Endometrium (tissue), 2 donors: ENCODE measurements around the gene LILRB3.
"Not testable (repeated sequence)": the region's sequence is repeated elsewhere in the genome, so short reads cannot be mapped to it uniquely, and the experiment has no call there.

Experiments
- FAIRE-seq: peaks from 2 replicates; lab custom pipeline; 2012; peaks lifted over from hg19 to GRCh38; lab: Jason Lieb, UNC
- donor health status: control.
- donor health status: control.

Gene LILRB3

GRCh38 chr19:54242646-54243045 lies 19.8 kb upstream of the LILRB3 start, which contains the start of gene LILRA6:
Gene LILRA6 (minus strand): TSS chr19:54242790.
- FAIRE-seq, result not testable (repeated sequence)

DNA sequence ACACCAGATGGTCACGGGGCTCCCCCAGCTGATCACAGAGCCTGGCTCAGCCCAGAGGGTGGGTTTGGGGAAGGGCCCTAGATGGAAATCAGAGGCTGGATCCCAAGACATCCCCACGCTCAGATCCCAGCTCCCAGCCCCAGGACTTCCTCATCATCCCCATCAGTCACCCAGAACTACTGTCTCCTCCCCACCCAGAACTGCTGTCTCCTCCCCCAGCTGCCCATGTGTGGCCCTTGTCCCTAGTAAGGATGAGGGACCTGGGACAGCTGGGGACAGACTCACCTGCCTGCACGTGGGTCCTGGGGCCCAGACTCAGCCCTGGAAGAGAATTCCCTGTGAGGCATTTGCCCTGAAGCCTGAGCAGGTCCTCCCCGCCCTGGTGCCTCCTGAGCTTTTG lies 19.4 kb upstream of the LILRB3 start:
- not testable (repeated sequence) for FAIRE-seq

DNA sequence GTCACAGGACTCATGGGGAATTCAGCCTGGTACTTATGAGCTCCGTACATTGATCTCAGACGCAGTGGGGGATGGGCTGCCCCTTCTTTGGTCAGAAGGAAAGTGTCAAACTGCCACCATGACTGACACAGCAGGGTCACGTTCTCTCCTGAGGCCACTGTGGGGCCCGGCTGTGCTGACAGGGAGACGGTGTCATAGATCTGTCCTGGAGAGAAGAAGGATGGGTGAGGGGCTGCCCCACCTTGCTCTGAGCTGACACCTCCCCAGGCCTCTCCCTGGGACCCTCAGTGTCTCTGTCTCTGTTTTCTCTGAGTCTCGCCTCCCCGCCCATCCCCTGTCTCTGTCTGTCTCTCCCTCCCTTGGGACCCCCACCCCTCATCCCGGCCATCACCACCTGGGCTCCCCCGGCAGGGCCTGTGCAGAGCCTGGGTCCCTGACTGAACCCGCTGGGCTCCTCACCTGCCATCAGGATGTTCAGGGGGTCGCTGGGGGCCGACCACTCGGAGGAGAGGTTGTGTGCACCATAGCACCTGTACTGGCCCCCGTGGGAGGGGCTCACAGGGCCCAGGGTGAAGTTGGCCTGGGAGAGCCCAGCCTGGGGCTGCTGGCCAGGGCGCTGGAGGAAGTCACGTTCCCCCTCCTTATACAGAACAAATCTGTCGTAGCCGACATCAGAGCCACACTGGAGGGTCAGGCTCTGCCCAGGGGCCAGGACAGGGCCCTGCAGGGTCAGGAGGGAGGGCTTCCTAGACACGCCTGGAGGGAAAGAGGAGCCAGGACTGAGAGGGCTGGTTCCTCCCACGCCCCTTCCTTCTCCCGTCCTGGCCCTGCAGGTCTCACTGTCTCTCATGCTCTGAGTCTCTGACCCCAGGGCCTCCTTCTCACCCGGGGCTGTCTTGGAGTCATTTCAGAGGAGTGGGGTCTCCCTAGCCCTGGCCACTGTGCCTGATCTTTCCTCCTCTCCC lies 17.8 kb upstream of the LILRB3 start:
- not testable (repeated sequence) for FAIRE-seq

GRCh38 chr19:54239491-54240371 lies 16.9 kb upstream of the LILRB3 start:
- not testable (repeated sequence) for FAIRE-seq

- FAIRE-seq, result no peak
Observed at GRCh38 chr19:54233941-54234340, 11.1 kb upstream of the LILRB3 start.

DNA sequence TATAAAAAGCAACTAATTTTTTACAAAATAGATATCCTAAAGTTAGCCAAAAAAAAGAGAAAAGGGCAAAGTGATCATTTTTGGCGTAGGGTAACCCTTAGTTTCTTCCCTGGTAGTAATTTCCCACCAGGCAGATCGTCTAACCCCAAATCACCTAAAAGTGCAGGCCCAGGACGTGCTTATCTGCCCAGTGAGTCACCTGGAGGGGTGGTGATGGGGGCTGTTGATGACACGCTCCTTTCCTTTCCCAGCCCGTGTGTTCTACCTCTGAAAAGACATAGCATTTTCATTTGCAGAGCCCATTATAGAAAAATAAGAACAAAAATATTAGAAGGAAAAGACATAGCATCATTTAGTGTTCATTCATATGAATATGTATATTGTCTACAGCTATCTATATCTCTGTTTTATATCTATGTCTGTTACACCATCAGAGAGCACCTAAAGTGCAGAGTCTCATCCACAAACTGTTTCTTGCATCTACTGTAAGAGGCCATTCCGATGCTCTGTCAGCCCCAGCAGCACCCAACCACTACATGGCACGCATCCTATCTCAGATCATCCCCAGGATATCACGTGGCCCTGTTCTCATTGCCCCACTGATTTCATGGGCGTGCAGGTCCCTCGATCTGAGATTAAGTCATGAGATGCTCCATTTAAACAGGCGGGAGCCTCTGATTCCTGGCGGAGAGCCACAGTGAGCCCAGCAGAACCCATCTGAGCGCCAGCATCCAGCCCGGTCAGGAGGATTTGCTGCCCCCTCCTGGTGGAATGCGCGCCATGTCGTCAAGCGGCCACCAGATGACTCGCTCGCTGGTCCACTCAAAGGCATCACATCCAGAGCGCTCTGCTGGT lies 8.5 kb upstream of the LILRB3 start:
- no peak for FAIRE-seq

- FAIRE-seq, result no peak
Observed at GRCh38 chr19:54230031-54230430, 7.2 kb upstream of the LILRB3 start.

DNA sequence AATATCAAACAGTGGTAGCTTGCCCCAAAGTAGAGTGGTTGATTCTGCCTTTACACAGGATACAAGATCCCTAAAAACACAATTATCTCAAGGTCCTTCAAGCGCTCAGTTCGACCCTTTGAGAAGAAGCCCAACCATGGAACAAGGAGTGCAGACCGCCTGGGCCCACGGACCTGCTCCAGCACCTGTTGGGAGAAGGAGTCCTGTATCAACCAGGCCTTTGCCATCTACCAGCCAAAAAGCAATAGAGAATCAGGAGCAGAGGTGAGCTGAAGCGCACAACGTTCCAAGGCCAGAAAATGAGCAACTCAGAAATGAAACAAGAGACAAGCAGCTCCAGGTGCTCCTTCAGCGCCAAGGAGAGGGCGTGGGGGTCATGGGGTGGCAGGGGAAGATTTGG lies 6.3 kb upstream of the LILRB3 start:
- no peak for FAIRE-seq

DNA sequence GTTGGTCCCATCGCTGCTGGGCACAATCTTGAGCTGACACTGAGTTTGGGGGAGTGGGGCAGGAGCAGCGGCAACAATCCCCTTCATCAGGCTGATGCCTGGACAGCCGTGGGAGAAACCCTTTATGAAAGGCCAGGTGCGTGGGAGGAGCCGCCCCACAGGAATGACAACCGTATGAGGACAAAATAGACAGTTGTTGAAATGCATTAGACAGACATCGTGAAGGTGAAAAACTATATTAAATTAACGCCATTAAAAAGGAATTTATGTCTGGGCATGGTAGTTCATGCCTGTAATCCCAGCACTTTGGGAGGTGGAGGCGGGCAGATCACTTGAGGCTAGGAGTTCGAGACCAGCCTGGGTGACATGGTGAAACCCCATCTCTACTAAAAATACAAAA lies 1.8 kb upstream of the LILRB3 start:
- FAIRE-seq, result not testable (repeated sequence)

DNA sequence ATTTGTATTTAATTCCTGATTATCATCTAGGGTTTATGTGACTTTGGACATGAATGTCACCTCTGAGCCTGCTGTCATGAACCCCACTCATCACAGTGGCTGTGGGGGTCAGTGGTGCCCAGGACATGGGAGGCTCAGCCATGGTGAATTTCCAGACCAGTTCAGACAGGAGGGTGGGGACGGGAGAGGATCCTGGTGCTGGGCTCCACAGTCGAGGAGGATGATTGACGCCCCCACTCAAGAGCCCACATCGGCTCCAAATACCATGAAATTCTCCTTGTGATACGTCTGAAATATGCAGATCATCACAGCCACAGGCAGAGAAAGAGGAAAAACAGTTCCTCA lies 1.1 kb upstream of the LILRB3 start:
- FAIRE-seq, result not testable (repeated sequence)

DNA sequence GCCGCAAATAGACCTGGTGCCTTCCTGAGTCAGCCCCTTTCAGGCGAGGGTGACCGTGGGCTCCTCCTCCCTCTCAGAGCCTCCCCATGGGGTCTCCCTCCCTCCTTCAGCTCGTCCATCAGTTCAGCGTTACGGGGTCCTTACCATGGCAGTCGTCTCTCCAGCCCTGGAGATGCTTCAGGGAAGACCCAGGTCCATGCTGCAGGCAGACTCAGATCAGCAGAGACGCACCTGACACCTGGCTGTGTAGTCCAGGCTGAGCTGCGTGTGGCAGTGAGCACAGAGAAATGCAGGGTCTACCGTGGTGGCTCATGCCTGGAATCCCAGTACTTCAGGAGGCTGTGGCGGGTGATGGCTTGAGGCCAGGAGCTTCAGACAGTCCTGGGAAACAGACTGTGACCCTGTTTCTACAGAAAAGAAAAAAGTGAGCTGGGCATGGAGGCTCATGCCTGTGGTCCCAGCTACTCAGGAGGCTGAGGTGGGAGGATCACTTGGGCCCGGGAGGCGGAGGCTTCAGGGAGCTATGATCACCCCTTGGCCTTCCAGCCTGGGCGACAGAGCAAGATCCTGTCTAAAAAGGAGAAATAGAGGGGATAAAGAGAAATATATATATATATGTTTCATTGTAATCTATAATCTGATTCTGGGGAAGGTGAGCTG lies 600 bp upstream of the LILRB3 start:
- not testable (repeated sequence) for FAIRE-seq

GRCh38 chr19:54221947-54222346 lies 860 bp downstream of the LILRB3 start:
- FAIRE-seq, result not testable (repeated sequence)

GRCh38 chr19:54219702-54220101 lies 3.1 kb downstream of the LILRB3 start:
- FAIRE-seq, result not testable (repeated sequence)

DNA sequence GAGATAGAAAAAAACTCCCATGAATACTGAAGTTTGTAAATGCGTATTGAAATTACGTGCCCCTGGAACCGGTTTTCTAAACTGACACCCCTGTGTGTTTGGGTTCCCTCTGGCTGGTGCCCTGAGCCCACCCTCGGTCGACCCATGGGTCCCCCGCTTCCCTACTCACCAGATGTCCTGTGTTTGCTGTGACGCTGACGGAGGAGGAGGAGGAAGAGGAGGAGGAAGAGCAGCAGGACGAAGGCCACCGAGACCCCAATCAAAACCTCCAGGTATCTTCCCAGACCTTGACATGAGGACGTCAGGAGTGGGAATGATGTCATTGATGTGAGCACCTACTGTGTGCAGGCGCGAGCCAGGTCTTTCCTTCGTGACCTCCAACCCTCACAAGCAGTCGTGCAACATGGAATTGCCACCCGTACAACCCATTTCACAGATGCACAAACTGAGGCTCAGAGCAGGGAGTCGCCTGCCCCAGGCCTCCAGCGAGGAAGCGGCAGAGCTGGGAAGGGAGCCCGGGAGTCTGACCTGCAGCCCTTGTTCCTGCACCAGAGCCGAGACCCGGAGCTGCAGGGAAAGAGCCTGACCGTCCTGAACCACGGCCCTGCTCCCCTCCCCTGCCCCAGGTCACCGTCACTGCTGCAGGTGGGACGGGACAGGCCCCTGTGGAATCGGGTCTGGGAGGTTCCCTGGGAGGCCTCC lies 3.7 kb downstream of the LILRB3 start:
- no peak for FAIRE-seq

GRCh38 chr19:54218259-54218658 lies 4.5 kb downstream of the LILRB3 start:
- FAIRE-seq, result no peak

DNA sequence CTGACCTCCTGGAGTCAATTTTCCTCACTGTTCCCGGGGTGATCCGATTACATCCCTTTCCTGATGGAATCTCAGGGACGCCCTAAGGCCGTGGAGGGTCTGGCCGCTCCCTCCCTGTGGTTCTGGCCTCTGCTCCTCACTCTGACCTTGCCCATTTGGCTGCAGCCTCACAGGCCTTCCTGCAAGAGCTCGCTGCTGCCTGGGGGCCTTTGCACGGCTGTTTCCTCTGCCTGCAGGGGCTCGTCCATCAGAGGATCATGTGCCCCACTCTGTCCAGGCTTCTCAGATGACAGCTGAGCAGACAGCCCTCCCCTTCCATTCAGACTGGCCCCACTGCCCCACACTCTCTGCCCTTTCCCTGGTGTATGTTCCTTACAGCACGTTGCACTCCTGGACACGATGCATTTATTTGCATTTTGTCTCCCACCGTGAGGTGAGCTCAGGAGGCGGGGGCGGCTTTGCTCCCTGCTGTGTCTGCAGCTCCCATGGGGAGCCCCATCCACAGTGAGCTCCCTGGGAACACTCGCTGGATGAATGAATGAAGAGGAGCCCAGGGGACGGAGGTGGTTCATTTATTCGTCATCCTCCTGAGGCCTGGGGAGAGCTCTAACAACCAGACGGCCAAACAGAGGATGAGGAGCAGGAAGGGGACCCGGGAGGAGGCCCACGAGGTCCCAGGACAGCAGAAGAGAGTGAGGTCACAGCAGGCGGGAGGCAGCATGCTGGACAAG lies 5.1 kb downstream of the LILRB3 start:
- FAIRE-seq, result not testable (repeated sequence)

- no peak for FAIRE-seq
Observed at GRCh38 chr19:54216869-54217268, 5.9 kb downstream of the LILRB3 start.

DNA sequence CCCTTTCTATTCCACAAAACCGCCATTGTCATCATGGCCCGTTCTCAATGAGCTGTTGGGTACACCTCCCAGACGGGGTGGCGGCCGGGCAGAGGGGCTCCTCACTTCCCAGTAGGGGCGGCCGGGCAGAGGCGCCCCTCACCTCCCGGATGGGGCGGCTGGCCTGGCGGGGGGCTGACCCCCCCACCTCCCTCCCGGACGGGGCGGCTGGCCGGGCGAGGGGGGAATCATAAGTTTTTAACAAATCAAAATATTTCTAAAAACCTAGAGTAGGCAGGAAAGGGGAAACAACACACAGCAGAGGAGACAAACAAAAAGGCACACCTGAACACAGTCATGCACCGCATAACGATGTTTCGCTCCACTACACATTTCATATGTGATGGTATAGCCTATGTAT lies 8.1 kb downstream of the LILRB3 start:
- FAIRE-seq, result not testable (repeated sequence)

GRCh38 chr19:54214217-54214616 lies 8.6 kb downstream of the LILRB3 start:
- FAIRE-seq, result not testable (repeated sequence)

DNA sequence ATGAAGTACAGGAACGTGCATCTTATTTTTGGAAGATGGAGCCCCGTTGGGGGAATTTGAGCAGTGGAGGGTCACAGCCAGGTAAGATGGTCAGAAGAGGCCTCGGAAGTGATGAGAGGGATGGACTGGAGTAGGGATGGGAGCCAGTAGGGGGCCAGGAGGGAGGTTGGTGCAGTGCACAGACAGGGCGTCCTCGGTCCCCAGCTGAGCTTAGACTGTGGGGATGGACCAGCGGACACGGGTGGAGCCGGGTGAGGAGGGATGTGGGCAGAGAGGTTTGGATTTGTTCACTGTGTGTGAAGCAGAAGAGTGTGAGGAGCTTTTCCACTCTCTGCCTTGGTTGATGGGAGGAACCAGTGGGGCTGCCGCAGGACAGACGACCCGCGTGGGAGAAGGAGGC lies 11.6 kb downstream of the LILRB3 start:
- no peak for FAIRE-seq
